Sigmoid colon (tissue), 7 donors: ENCODE data around the gene PLEKHA7. TPM values are rescaled to one million over a fixed set of nuclear protein-coding genes. Genes with fewer than 3 reads are reported as not detected.

Experiments
- DNase-seq: peaks from one replicate; pipeline ENCODE4 v3.0.0-alpha.2; 2019
- H3K27ac ChIP-seq, 4 donors: fragments of 200-600 bp; sonication (generic); one replicate each; pipeline ENCODE4 v1.5.1; 2016 to 2019; ENCODE audit warnings: mild to moderate bottlenecking in 1 of 4
- H3K27me3 ChIP-seq, 3 donors: fragments of 200-600 bp; sonication (generic); one replicate each; pipeline ENCODE4 v1.5.1; 2019; ENCODE audit warnings: mild to moderate bottlenecking in 1 of 3
- H3K36me3 ChIP-seq, 4 donors: fragments of 200-600 bp; sonication (generic); one replicate each; pipeline ENCODE4 v1.5.1; 2016 to 2019
- H3K4me1 ChIP-seq, 4 donors: fragments of 200-600 bp; sonication (generic); one replicate each; pipeline ENCODE4 v1.5.1; 2017 to 2019
- H3K4me3 ChIP-seq, 4 donors: fragments of 200-600 bp; sonication (generic); one replicate each; pipeline ENCODE4 v1.5.1; 2017 to 2019; ENCODE audit warnings: mild to moderate bottlenecking in 2 of 4, moderate library complexity in 1 of 4
- H3K9me3 ChIP-seq, 4 donors: fragments of 200-600 bp in 3 of 4; sonication (generic) in 3 of 4; one replicate each; pipeline versions ENCODE4 v1.5.1 to v1.6.1; 2013 to 2019
- EP300 ChIP-seq, 4 donors: sonication (generic); formaldehyde crosslinking; IDR thresholded peaks; one replicate each; pipeline ENCODE4 v1.6.1; 2017; ENCODE audit warnings: antibody characterized with exemption in 4 of 4
- POLR2A ChIP-seq, 2 donors: fragments of 450-650 bp; IDR thresholded peaks; one replicate each; pipeline ENCODE4 v1.6.1; 2016; ENCODE audit warnings: antibody characterized with exemption in 2 of 2, mild to moderate bottlenecking in 2 of 2, moderate library complexity in 2 of 2
- POLR2AphosphoS5 ChIP-seq, 4 donors: sonication (generic); formaldehyde crosslinking; IDR thresholded peaks; one replicate each; pipeline ENCODE4 v1.6.1; 2017; ENCODE audit warnings: antibody characterized with exemption in 4 of 4
- WGBS, 2 donors: extraction: QIAGEN DNeasy Blood & Tissue Kit; methylation state at CpG; one replicate each; pipeline ENCODE4 v1.1.7; 2013; 5-methylcytosine and 5-hydroxymethylcytosine counted together
- intact Hi-C: fragments of 100-400 bp; cut with DNase I; formaldehyde crosslinking; loops from one replicate; pipeline ENCODE4 v1.15.1; 2023
- polyA plus RNA-seq, 3 donors: library from polyadenylated mRNA; stranded (reverse); fragments of 200-250 nt; gene quantifications; one replicate each; pipeline ENCODE4 v1.2.3, GENCODE V29; 2013
- total RNA-seq, 4 donors: library from RNA; depleted of rRNA; stranded (reverse); fragments of >200 nt; gene quantifications; one replicate each; pipeline ENCODE4 v1.1.0, GENCODE V29; 2016
- TF ChIP-seq, protein P1 (sequence below), 4 experiments: fragments of 450-650 bp in 3 of 4; fragments of 200-600 bp in 1 of 4; IDR thresholded peaks; one replicate each; pipeline ENCODE4 v1.5.1; 2016 to 2019; ENCODE audit warnings: antibody characterized with exemption in 4 of 4, mild to moderate bottlenecking in 3 of 4, moderate library complexity in 2 of 4
- donor health status: healthy with polysubstance abuse.
- donor health status: Bipolar disorder and iron deficiency.
- donor health status: healthy.

Gene PLEKHA7
- total and polyA plus RNA-seq, 7 donors: 2.9 to 45.3 (median 10.2) TPM

DNA sequence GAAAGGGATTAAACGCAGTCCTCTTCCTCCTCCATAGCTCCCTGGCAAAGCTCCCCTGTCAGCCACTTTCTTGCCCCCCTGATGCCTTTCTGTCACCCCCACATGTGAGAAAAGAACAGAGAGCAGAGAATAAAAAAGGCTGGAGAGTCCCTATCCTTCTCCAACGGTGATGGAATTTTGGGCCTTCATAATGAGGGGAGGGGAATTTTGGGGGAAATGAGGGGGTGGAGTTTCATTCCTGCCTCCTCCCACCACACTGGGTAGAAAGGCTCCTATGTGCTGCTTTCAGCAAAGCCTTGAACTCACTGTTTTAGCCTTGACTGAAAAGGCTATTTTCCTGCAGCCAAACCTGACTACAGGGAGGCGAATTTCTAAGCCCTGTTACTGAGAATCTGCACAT, 216.4 kb downstream of the PLEKHA7 start:
- no peak for DNase-seq

DNA sequence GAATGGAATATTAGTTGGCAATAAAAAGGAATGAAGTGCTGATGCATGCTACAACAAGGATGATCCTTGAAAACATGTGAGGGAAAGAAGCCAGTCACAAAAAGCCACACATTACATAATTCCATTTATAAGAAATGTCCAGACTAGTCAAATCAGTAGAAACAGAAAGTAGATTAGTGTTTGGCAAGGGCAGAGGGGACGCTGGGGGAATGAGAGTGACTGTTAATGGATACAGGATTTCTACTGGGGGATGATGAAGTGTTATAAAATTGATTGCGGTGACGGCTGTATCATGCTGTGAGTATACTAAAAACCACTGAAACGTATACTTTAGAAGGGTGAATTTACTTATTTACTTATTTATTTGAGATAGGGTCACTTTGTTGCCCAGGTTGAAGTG, 217.9 kb downstream of the PLEKHA7 start:
- no peaks in the 10 kb centered on the region for H3K9me3 ChIP-seq
- no peaks in the 10 kb centered on the region for H3K36me3 ChIP-seq
- H3K4me1 ChIP-seq: peaks cover 0 to 8% (median under 1%) of the 10 kb centered on the region in 4 donors
- H3K27me3 ChIP-seq: no peaks in the 10 kb centered on the region
- TF ChIP-seq EP300 (IDR thresholded peaks at IDR 0.05): no peak
- TF ChIP-seq POLR2A (IDR thresholded peaks at IDR 0.05): no peak
- TF ChIP-seq, protein P1, sequence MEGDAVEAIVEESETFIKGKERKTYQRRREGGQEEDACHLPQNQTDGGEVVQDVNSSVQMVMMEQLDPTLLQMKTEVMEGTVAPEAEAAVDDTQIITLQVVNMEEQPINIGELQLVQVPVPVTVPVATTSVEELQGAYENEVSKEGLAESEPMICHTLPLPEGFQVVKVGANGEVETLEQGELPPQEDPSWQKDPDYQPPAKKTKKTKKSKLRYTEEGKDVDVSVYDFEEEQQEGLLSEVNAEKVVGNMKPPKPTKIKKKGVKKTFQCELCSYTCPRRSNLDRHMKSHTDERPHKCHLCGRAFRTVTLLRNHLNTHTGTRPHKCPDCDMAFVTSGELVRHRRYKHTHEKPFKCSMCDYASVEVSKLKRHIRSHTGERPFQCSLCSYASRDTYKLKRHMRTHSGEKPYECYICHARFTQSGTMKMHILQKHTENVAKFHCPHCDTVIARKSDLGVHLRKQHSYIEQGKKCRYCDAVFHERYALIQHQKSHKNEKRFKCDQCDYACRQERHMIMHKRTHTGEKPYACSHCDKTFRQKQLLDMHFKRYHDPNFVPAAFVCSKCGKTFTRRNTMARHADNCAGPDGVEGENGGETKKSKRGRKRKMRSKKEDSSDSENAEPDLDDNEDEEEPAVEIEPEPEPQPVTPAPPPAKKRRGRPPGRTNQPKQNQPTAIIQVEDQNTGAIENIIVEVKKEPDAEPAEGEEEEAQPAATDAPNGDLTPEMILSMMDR (IDR thresholded peaks at IDR 0.05): no peak
- TF ChIP-seq POLR2AphosphoS5 (IDR thresholded peaks at IDR 0.05): no peak
- no peak overlapping the region for H3K4me3 ChIP-seq
- DNase-seq: no peak
- intact Hi-C loops: no loop called here
- no peak overlapping the region for H3K27ac ChIP-seq
- WGBS, 2 donors: 88 to 90% methylated on average over 4 of the region's 4 CpGs

More for the DNA sequence above, 216.4 kb downstream of the PLEKHA7 start:
- no peak overlapping the region for H3K27ac ChIP-seq
- 85 to 87% methylated on average over 3 of the region's 3 CpGs for WGBS, 2 donors
- TF ChIP-seq EP300 (IDR thresholded peaks at IDR 0.05): no peak
- no peak for TF ChIP-seq POLR2A (IDR thresholded peaks at IDR 0.05)
- TF ChIP-seq, protein P1 (IDR thresholded peaks at IDR 0.05): no peak
- no peak for TF ChIP-seq POLR2AphosphoS5 (IDR thresholded peaks at IDR 0.05)
- H3K27me3 ChIP-seq: no peaks in the 10 kb centered on the region
- no peak overlapping the region for H3K4me3 ChIP-seq
- no peaks in the 10 kb centered on the region for H3K9me3 ChIP-seq
- intact Hi-C loops: no loop called here
- no peaks in the 10 kb centered on the region for H3K4me1 ChIP-seq
- peaks cover 0 to 1% (median 0%) of the 10 kb centered on the region in 4 donors for H3K36me3 ChIP-seq

DNA sequence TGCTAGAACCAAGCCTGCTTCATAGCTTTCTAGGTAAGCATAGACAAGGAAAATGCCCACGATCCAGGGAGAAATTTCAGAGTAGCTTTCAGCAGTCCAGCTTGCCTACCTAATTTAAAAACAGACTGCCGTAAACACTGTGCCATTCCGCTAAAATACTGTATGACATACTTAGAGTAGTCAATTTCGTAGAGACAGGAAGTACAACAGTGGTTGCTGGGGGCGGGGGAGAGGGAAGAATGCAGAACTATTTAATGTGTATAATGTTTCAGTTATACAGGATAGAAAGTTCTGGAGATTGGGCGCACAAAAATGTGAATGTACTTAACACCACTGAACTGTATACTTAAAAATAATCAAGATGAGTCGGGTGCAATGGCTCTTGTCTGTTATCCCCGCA, 219.1 kb downstream of the PLEKHA7 start:
- intact Hi-C loops: no loop called here
- H3K9me3 ChIP-seq: no peaks in the 10 kb centered on the region
- no peak for DNase-seq
- no peaks in the 10 kb centered on the region for H3K27me3 ChIP-seq
- peaks cover 0 to 12% (median 3%) of the 10 kb centered on the region in 4 donors for H3K4me1 ChIP-seq
- 68 to 86% methylated on average over 8 of the region's 8 CpGs for WGBS, 2 donors
- H3K4me3 ChIP-seq: no peak overlapping the region
- peak overlapping the region in 2 of 4 donors; percentile 31 to 38 for H3K27ac ChIP-seq
- TF ChIP-seq EP300 (IDR thresholded peaks at IDR 0.05) (no peak), POLR2A (IDR thresholded peaks at IDR 0.05) (no peak), POLR2AphosphoS5 (IDR thresholded peaks at IDR 0.05) (no peak)
- TF ChIP-seq, protein P1 (IDR thresholded peaks at IDR 0.05): no peak
- no peaks in the 10 kb centered on the region for H3K36me3 ChIP-seq

DNA sequence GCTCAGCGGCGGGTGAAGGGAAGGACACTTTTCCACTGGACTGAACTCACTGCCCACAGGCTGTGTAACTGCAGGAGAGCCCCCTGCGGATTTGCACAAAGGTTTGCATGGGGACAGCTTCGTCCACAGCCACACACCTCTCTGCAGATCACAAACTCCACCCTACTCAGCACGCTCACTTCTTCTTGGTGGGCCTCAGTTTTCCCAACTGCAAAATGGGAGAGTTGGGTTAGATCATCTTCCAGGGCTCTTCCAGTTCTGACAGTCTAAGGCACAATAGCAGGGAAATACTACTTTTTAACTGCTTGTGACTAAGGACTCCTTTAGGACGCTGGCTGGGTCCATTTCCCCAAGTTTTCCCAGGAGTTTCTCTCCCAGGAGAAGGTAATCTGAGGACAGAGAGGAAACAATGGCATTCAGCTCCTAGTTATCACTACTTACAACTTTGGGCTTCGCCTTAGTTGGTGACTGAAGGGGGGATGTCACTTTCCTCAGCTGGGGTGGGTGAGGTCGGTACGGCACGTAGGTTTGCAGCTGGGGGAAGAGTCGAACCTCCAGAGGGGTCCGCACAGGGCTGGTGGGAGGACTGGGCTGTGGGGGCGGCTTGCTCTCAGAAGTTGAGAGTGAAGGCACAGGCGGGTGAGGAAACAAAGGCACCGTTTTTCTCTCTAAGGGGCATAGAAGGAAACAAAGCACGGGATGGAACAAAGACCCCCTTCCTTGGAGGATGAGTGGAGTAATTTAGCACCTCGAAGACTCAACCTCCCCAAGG, 220.0 kb downstream of the PLEKHA7 start:
- TF ChIP-seq, protein P1 (IDR thresholded peaks at IDR 0.05): no peak
- TF ChIP-seq POLR2AphosphoS5 (IDR thresholded peaks at IDR 0.05) (no peak), EP300 (IDR thresholded peaks at IDR 0.05) (no peak), POLR2A (IDR thresholded peaks at IDR 0.05) (no peak)
- Histone ChIP-seq H3K4me1 (peaks cover 0 to 12% (median 3%) of the 10 kb centered on the region in 4 donors), H3K36me3 (no peaks in the 10 kb centered on the region), H3K9me3 (no peaks in the 10 kb centered on the region), H3K27ac (no peak overlapping the region), H3K27me3 (no peaks in the 10 kb centered on the region), H3K4me3 (no peak overlapping the region)
- DNase-seq: no peak
- whole genome bisulfite sequencing, 2 donors: 90 to 96% methylated on average over 17 of the region's 17 CpGs
- intact Hi-C loops: no loop called here
